GM19397 (cell line): ENCODE results near the gene CACNA1S.

Experiments
- ATAC-seq: cut with Tn5 transposase; IDR thresholded peaks from one replicate; pipeline ENCODE4 v1.9.1; 2021; ENCODE audit warnings: mild to moderate bottlenecking, moderate library complexity; ENCODE audit not compliant: unreplicated experiment

The CACNA1S gene

DNA sequence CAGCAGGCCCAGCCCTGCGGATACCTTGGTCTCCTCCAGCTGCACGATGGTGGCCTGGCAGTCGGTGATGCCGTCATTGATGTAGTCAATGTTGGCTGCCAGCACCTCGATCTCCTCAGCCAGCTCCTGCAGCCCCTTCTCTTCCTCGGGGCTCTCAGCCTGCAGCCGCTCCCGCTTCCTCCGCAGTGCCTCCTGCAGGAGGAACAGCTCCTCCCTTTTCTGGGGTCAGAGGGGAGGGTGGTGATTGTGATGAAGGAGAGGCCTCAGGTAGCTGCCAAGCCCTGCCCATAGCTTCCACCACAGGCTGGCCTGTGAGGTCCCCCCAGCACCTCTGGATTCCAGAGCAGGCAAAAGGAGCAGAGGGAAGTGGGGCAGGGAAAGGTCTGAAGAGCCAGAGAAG is 122.1 kb downstream of the CACNA1S start:
- no peak for ATAC-seq
